Dermis blood vessel endothelial cell (primary cell): ENCODE measurements around the gene SLC22A5. TPM values are rescaled to one million over a fixed set of nuclear protein-coding genes. Genes with fewer than 3 reads are reported as not detected.

Source experiments
- DNase-seq: peaks from one replicate; pipeline ENCODE4 v3.0.0; 2010
- total RNA-seq: library from RNA; depleted of rRNA; stranded (reverse); fragments of >200 nt; gene quantifications from 2 replicates; pipeline ENCODE4 v1.2.3, GENCODE V29; 2014

The SLC22A5 gene
- total RNA-seq: 3.8 and 4.8 TPM in 2 replicates

GRCh38 chr5:132369474-132370180, at the start of gene SLC22A5:
SLC22A5 (plus strand) TSS chr5:132369710; CDS start chr5:132369973, 263 bp downstream.
- peak; percentile 69 for DNase-seq

GRCh38 chr5:132319975-132320374, 49.5 kb upstream of the SLC22A5 start:
- DNase-seq: no peak

GRCh38 chr5:132321109-132321721, 48.3 kb upstream of the SLC22A5 start:
- no peak for DNase-seq

GRCh38 chr5:132322266-132322665, 47.2 kb upstream of the SLC22A5 start:
- no peak for DNase-seq

- no peak for DNase-seq
These were observed 46.3 kb upstream of the SLC22A5 start for GRCh38 chr5:132323202-132323601.

- DNase-seq: no peak
These were observed 43.8 kb upstream of the SLC22A5 start for GRCh38 chr5:132325691-132326090.

GRCh38 chr5:132327252-132327955, 42.1 kb upstream of the SLC22A5 start:
- no peak for DNase-seq

- peak; percentile 38 for DNase-seq
These were observed 34.7 kb upstream of the SLC22A5 start for GRCh38 chr5:132334812-132335211.

GRCh38 chr5:132335402-132335801, 34.1 kb upstream of the SLC22A5 start:
- DNase-seq: no peak

GRCh38 chr5:132339502-132339901, 30.0 kb upstream of the SLC22A5 start:
- no peak for DNase-seq

GRCh38 chr5:132342291-132343180, 27.0 kb upstream of the SLC22A5 start:
- DNase-seq: no peak

- no peak for DNase-seq
These were observed 24.6 kb upstream of the SLC22A5 start for GRCh38 chr5:132344775-132345514.

- DNase-seq: no peak
These were observed 16.0 kb upstream of the SLC22A5 start for GRCh38 chr5:132353486-132353995.

- no peak for DNase-seq
These were observed 14.9 kb upstream of the SLC22A5 start for GRCh38 chr5:132354381-132355139.

GRCh38 chr5:132355140-132355765, 14.3 kb upstream of the SLC22A5 start:
- no peak for DNase-seq

- no peak for DNase-seq
These were observed 10.7 kb upstream of the SLC22A5 start for GRCh38 chr5:132358775-132359174.

GRCh38 chr5:132362086-132362485, 7.4 kb upstream of the SLC22A5 start:
- no peak for DNase-seq

- peak; percentile 82 for DNase-seq
These were observed 5.9 kb upstream of the SLC22A5 start for GRCh38 chr5:132363431-132364112.

- no peak for DNase-seq
These were observed 5.2 kb upstream of the SLC22A5 start for GRCh38 chr5:132364319-132364718.

GRCh38 chr5:132365213-132365612, 4.3 kb upstream of the SLC22A5 start:
- no peak for DNase-seq
